K562 (cell line): ENCODE results near the gene REEP6. TPM values are rescaled to one million over a fixed set of nuclear protein-coding genes. Genes with fewer than 3 reads are reported as not detected.

ENCODE experiments used
- ATAC-seq: fragments of 200-7000 bp; cut with Tn5 transposase; 3 replicates; pipeline ENCODE4 v1.9.1; 2020; ENCODE audit warnings: moderate library complexity
- BruUV-seq: library from RNA; stranded (reverse); fragments of 400-500 nt; replicated peaks from 2 replicates; lab custom pipeline; 2021; lab: Mats Ljungman, UMichigan
- CTCF ChIA-PET: fragments of 300-600 bp; formaldehyde crosslinking; extraction: SDS; loops from one replicate; lab custom pipeline; 2021; ENCODE audit warnings: low intra/inter-chr PET ratio; lab: Yijun Ruan, JAX
- POLR2A ChIA-PET: fragments of 300-600, 350-650 bp; sonication (Branson Sonifier 250); formaldehyde crosslinking; extraction: SDS; loops from one replicate; lab custom pipeline; 2021; ENCODE audit warnings: antibody characterized with exemption, inconsistent platforms; lab: Yijun Ruan, JAX
- DNase-seq, 4 experiments: peaks; one replicate each; pipeline versions ENCODE4 v3.0.0 to v3.0.0-alpha.2; 2011 to 2018; ENCODE audit warnings: low spot score in 3 of 4, mixed read lengths in 3 of 4; ENCODE audit errors: extremely low read depth in 1 of 4
- FAIRE-seq: peaks from 2 replicates; lab custom pipeline; 2011; peaks lifted over from hg19 to GRCh38; lab: Jason Lieb, UNC
- H2AFZ ChIP-seq: 2 replicates; pipeline ENCODE4 v1.6.0; 2011; ENCODE audit warnings: low read depth, low read length, control low read depth, inconsistent platforms
- H3K27ac ChIP-seq: fragments of 200-600 bp; 3 replicates; pipeline ENCODE4 v1.8.0; 2011; ENCODE audit warnings: low read depth, mild to moderate bottlenecking, control low read depth, inconsistent platforms, low read length, moderate library complexity, mixed read lengths; ENCODE audit errors: extremely low read depth
- H3K27me3 ChIP-seq, 2 experiments: fragments of 300-600 bp in 1 of 2; 2 replicates in 1 of 2; 3 replicates in 1 of 2; pipeline versions ENCODE4 v1.6.0 to v1.8.0; 2011; ENCODE audit warnings: inconsistent platforms in 2 of 2, low read length in 2 of 2, mild to moderate bottlenecking in 1 of 2, mixed read lengths in 1 of 2, moderate library complexity in 1 of 2; ENCODE audit not compliant: control insufficient read depth in 2 of 2, insufficient read depth in 2 of 2
- H3K36me3 ChIP-seq: fragments of 300-600 bp; 3 replicates; pipeline ENCODE4 v1.8.0; 2011; ENCODE audit warnings: mild to moderate bottlenecking, low read length, inconsistent platforms; ENCODE audit not compliant: control insufficient read depth, insufficient read depth
- H3K4me1 ChIP-seq, 2 experiments: fragments of 200-600 bp in 1 of 2; replicated peaks in 1 of 2; 2 replicates in 1 of 2; 3 replicates in 1 of 2; pipeline versions ENCODE4 v1.5.1 to v1.8.0; 2011; ENCODE audit warnings: inconsistent platforms in 2 of 2, low read length in 2 of 2, mild to moderate bottlenecking in 1 of 2, mixed read lengths in 1 of 2, moderate library complexity in 1 of 2; ENCODE audit not compliant: control insufficient read depth in 2 of 2, insufficient read depth in 2 of 2
- H3K4me2 ChIP-seq: 2 replicates; pipeline ENCODE4 v1.6.1; 2011; ENCODE audit warnings: low read length, control low read depth, inconsistent platforms, mixed read lengths; ENCODE audit not compliant: insufficient read depth
- H3K4me3 ChIP-seq: fragments of 200-600 bp; sonication (generic), shearing (Covaris generic); 2 replicates; pipeline ENCODE4 v1.5.1; 2016; ENCODE audit warnings: control low read depth, inconsistent platforms
- H3K79me2 ChIP-seq: fragments of 200-600 bp; 3 replicates; pipeline ENCODE4 v1.8.0; 2011; ENCODE audit warnings: low read length, inconsistent platforms; ENCODE audit not compliant: control insufficient read depth, insufficient read depth
- H3K9ac ChIP-seq, 2 experiments: 2 replicates each; pipeline versions ENCODE4 v1.6.0 to v1.6.1; 2011; ENCODE audit warnings: low read depth in 2 of 2, low read length in 2 of 2, control low read depth in 1 of 2, inconsistent platforms in 1 of 2, mild to moderate bottlenecking in 1 of 2, mixed read lengths in 1 of 2; ENCODE audit not compliant: insufficient read depth in 1 of 2
- H3K9me1 ChIP-seq: one replicate; pipeline ENCODE4 v1.6.0; 2011; ENCODE audit warnings: inconsistent platforms, mild to moderate bottlenecking, low read length, moderate library complexity; ENCODE audit not compliant: control insufficient read depth, insufficient read depth
- H3K9me3 ChIP-seq: replicated peaks from 2 replicates; pipeline ENCODE4 v1.5.1; 2011; ENCODE audit warnings: low read depth, low read length, inconsistent platforms; ENCODE audit not compliant: control insufficient read depth, insufficient read depth
- H4K20me1 ChIP-seq: replicated peaks from 2 replicates; pipeline ENCODE4 v1.6.1; 2011; ENCODE audit warnings: low read length, inconsistent platforms, mixed read lengths; ENCODE audit not compliant: control insufficient read depth, insufficient read depth
- ATF2 ChIP-seq: sonication (generic); formaldehyde crosslinking; IDR thresholded peaks from 2 replicates; pipeline ENCODE4 v1.8.1; 2022; ENCODE audit warnings: missing genetic modification reagents
- EZH2 ChIP-seq: IDR thresholded peaks from 2 replicates; pipeline ENCODE4 v1.6.1; 2012; ENCODE audit warnings: low read depth, mild to moderate bottlenecking, inconsistent platforms, low read length, borderline replicate concordance
- MCM3 ChIP-seq: fragments of 450-650 bp; IDR thresholded peaks from 2 replicates; pipeline ENCODE4 v1.6.1; 2016
- MLLT1 ChIP-seq, 2 experiments: fragments of 450-650 bp; IDR thresholded peaks; 2 replicates each; pipeline ENCODE4 v1.6.1; 2016
- NRF1 ChIP-seq, 2 experiments: fragments of 450-650 bp; IDR thresholded peaks in 1 of 2; conservative IDR thresholded peaks in 1 of 2; 2 replicates each; pipeline ENCODE4 v1.6.1; 2014; ENCODE audit warnings: mild to moderate bottlenecking in 2 of 2
- YBX1 ChIP-seq: fragments of 450-650 bp; IDR thresholded peaks from 2 replicates; pipeline ENCODE4 v1.7.1; 2016; ENCODE audit warnings: mild to moderate bottlenecking
- WGBS: fragments of 100-300 bp; shearing (Covaris generic); methylation state at CpG from one replicate; pipeline ENCODE4 v1.1.6; 2016; ENCODE audit warnings: low coverage, mixed read lengths; ENCODE audit not compliant: insufficient coverage; ENCODE audit errors: missing lambda C conversion rate; 5-methylcytosine and 5-hydroxymethylcytosine counted together
- in situ Hi-C: fragments of 300-500 bp; cut with MboI; formaldehyde crosslinking; loops from 4 replicates; pipeline ENCODE4 v1.15.0; 2018; ENCODE audit warnings: inconsistent platforms, mixed read lengths
- intact Hi-C: fragments of 100-400 bp; cut with micrococcal nuclease; formaldehyde crosslinking; loops from 2 replicates; pipeline ENCODE4 v1.14.2; 2022
- polyA plus RNA-seq, 8 experiments: library from polyadenylated mRNA; depleted of rRNA in 4 of 8; stranded (reverse) in 5 of 8; unstranded in 3 of 8; fragments of >200 nt; fragmentation: Nextera tagmentation in 2 of 8; fragmentation: Illumina TruSeq in 1 of 8; extraction: Ambion mirVana in 2 of 8; extraction: Trizol in 1 of 8; gene quantifications; 2 replicates each; pipeline versions ENCODE4 v1.2.1 to v1.2.3, GENCODE V29; 2011 to 2014; ENCODE audit warnings: inconsistent platforms in 1 of 8, missing spikeins in 1 of 8
- total RNA-seq, 7 experiments: library from RNA; depleted of rRNA in 6 of 7; stranded (reverse); fragments of >200 nt in 6 of 7; fragmentation: Illumina TruSeq in 2 of 7; extraction: Trizol in 2 of 7; gene quantifications; 2 replicates each; pipeline versions ENCODE4 v1.2.1 to v1.2.3, GENCODE V29; 2011 to 2021; ENCODE audit warnings: low replicate concordance in 1 of 7

The REEP6 gene
- total and polyA plus RNA-seq, 9 of the 15 experiments (the other 6 are each of a cell fraction or from before 2014, with no cell fraction given), result 1.2 to 64.2 (median 12.7) TPM

GRCh38 chr19:1522061-1522460 is 31.1 kb downstream of the REEP6 start:
- FAIRE-seq, result no peak
- peaks cover 11% of the 10 kb centered on the region for H4K20me1 ChIP-seq
- H2AFZ ChIP-seq, result no peak overlapping the region
- H3K27ac ChIP-seq, result no peak overlapping the region
- no peak overlapping the region for H3K4me2 ChIP-seq
- no peak overlapping the region for H3K4me3 ChIP-seq
- in situ Hi-C loops, result no loop called here
- peaks cover 11 to 28% of the 10 kb centered on the region in 2 experiments; a peak in 4 of 5 replicates for H3K27me3 ChIP-seq
- no peaks in the 10 kb centered on the region for H3K9me3 ChIP-seq
- 35% methylated on average over 8 of the region's 10 CpGs for WGBS
- no peak for DNase-seq
- no peaks in the 10 kb centered on the region for H3K36me3 ChIP-seq
- H3K79me2 ChIP-seq, result no peaks in the 10 kb centered on the region
- no peak for ATAC-seq
- H3K4me1 ChIP-seq, result peaks cover 3 to 52% of the 10 kb centered on the region in 2 experiments; a peak in 3 of 5 replicates
- H3K9me1 ChIP-seq, result no peaks in the 10 kb centered on the region
- ChIA-PET CTCF (no interaction called here), POLR2A (interaction anchor here (0.6 to 0.8 kb wide), 2 partner anchors 41 to 248 kb away, joined by 3 to 4 read pairs; no protein-coding TSS in a partner anchor)
- no peak for TF ChIP-seq MLLT1 (IDR thresholded peaks at IDR 0.05)
- TF ChIP-seq YBX1, result no peak
- TF ChIP-seq EZH2, result no peak
- TF ChIP-seq NRF1 (conservative IDR thresholded peaks at IDR 0.05 in 1 of 2, IDR thresholded peaks at IDR 0.05 in 1 of 2), result no peak
- TF ChIP-seq ATF2 (CRISPR knock-in tag), result no peak
- no peak for TF ChIP-seq MCM3
- no peak overlapping the region for H3K9ac ChIP-seq
- intact Hi-C loops, result no loop called here
- BruUV-seq, result no TSS peak
